ENCODE data around the gene OPTC. TPM values are rescaled to one million over a fixed set of nuclear protein-coding genes. Genes with fewer than 3 reads are reported as not detected.

OPTC gene
- total RNA-seq, 4 donors from 2014 or later: not detected

DNA sequence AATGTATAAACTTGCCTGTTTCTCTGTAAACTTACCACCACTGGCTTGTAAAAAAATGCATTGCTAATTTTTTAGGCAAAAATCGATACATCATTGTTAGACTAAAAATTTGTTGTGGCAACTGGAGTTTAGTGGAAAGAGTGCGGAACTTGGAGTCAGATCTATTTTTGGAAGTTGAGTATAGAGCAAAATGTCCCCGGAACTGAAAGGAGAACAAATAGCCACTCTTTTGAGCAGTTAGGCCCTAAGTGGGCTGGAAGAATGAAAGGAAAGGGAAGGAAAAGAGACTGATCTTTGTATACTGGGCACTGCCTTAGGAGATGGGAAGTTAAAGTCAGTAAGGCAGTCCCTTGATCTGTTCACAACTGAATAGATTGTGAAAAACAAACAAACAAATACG, 30.2 kb downstream of the OPTC start:
- TF ChIP-seq, protein P1, sequence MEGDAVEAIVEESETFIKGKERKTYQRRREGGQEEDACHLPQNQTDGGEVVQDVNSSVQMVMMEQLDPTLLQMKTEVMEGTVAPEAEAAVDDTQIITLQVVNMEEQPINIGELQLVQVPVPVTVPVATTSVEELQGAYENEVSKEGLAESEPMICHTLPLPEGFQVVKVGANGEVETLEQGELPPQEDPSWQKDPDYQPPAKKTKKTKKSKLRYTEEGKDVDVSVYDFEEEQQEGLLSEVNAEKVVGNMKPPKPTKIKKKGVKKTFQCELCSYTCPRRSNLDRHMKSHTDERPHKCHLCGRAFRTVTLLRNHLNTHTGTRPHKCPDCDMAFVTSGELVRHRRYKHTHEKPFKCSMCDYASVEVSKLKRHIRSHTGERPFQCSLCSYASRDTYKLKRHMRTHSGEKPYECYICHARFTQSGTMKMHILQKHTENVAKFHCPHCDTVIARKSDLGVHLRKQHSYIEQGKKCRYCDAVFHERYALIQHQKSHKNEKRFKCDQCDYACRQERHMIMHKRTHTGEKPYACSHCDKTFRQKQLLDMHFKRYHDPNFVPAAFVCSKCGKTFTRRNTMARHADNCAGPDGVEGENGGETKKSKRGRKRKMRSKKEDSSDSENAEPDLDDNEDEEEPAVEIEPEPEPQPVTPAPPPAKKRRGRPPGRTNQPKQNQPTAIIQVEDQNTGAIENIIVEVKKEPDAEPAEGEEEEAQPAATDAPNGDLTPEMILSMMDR (IDR thresholded peaks at IDR 0.05 in 4 of 5, conservative IDR thresholded peaks at IDR 0.05 in 1 of 5): no peak
- TF ChIP-seq POLR2A (IDR thresholded peaks at IDR 0.05): no peak
- Histone ChIP-seq H3K4me1 (peaks cover 0 to 7% of the 10 kb centered on the region in 2 donors), H3K27ac (no peak overlapping the region), H3K4me3 (no peak overlapping the region), H3K36me3 (no peaks in the 10 kb centered on the region), H3K27me3 (no peaks in the 10 kb centered on the region), H3K9me3 (no peaks in the 10 kb centered on the region)
- ATAC-seq: peak in 1 of 2 donors; percentile 40
- no peak for DNase-seq
- in situ Hi-C loops (cut with MboI; ENCODE audit: low sequenced_read_pairs in 4 of 4): no loop called here
- intact Hi-C loops (cut with DNase I; ENCODE audit: low total_unique reads): loop anchor here (10.0 kb wide), 1 partner anchor 71 kb away; no protein-coding TSS in a partner anchor

DNA sequence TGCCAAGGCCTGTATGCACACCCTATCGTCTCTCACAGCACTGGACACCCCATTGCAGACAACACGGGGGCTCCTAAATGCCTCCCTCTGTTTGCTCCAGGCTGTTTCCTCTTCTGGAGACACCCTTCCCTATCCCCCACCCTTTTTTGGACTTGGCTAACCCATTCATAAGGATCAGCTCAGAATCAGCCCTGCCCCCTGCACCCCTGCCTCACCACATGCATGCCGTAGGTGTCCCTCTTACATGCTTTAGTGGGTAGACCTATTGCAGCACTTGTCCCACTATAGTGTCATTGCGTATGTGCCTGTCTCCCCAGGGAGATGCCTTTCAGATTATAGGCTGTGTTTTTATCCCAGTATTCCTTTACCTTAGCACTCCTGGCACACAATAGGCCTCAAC, 30.9 kb downstream of the OPTC start:
- TF ChIP-seq, protein P1 (IDR thresholded peaks at IDR 0.05 in 4 of 5, conservative IDR thresholded peaks at IDR 0.05 in 1 of 5): no peak
- no peak for TF ChIP-seq POLR2A (IDR thresholded peaks at IDR 0.05)
- H3K4me1 ChIP-seq: peaks cover 0 to 7% of the 10 kb centered on the region in 2 donors
- intact Hi-C loops (cut with DNase I; ENCODE audit: low total_unique reads) (loop anchor here (10.0 kb wide), 1 partner anchor 70 kb away; no protein-coding TSS in a partner anchor), in situ Hi-C loops (cut with MboI; ENCODE audit: low sequenced_read_pairs in 4 of 4) (no loop called here)
- no peaks in the 10 kb centered on the region for H3K36me3 ChIP-seq
- DNase-seq (no peak), ATAC-seq (no peak)
- no peaks in the 10 kb centered on the region for H3K9me3 ChIP-seq
- H3K27me3 ChIP-seq: no peaks in the 10 kb centered on the region
- no peak overlapping the region for H3K27ac ChIP-seq
- H3K4me3 ChIP-seq: no peak overlapping the region

DNA sequence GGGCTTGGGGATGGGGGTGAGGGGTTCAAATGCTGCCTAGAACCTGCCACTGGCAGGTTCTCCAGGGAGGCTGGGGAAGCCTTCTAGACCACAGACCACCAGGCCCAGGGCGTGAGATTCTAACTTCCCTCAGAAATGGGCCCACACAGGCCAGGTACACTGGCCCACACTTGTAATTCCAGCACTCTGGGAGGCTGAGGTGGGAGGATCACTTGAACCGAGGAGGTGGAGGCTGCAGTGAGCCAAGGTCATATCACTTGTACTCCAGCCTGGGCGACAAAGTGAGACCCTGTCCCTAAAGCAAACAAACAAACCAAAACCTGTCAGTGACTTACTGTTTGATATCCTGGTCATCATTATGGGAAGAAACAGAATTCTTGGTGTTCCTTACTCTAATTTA, 31.7 kb downstream of the OPTC start:
- Histone ChIP-seq H3K27me3 (no peaks in the 10 kb centered on the region), H3K4me3 (no peak overlapping the region), H3K4me1 (peaks cover 0 to 7% of the 10 kb centered on the region in 2 donors), H3K27ac (no peak overlapping the region), H3K36me3 (no peaks in the 10 kb centered on the region), H3K9me3 (no peaks in the 10 kb centered on the region)
- TF ChIP-seq, protein P1 (IDR thresholded peaks at IDR 0.05 in 4 of 5, conservative IDR thresholded peaks at IDR 0.05 in 1 of 5): no peak
- TF ChIP-seq POLR2A (IDR thresholded peaks at IDR 0.05): no peak
- in situ Hi-C loops (cut with MboI; ENCODE audit: low sequenced_read_pairs in 4 of 4): no loop called here
- intact Hi-C loops (cut with DNase I; ENCODE audit: low total_unique reads): loop anchor here (10.0 kb wide), 1 partner anchor 69 kb away; no protein-coding TSS in a partner anchor
- DNase-seq (no peak), ATAC-seq (no peak)

DNA sequence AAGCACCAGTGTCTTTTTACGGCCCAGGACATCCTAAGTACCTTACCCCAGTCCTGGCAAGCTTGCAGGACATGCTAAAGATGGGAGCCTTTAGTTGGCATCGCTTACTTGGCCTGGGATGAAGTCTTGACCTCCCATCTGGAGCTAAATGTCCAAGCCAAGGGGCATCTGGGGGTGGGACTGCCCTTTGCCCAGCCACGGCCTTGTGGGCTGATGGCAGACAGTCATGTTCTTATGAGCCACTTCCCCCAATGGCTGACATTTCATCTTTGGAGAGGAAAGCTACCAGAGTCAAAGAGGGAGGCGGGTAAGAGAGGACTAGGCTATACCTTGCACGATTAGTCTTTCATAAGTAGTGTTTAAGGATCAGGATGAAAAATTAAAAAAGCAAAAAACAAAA, 32.2 kb downstream of the OPTC start:
- no peak for TF ChIP-seq POLR2A (IDR thresholded peaks at IDR 0.05)
- ATAC-seq (no peak), DNase-seq (no peak)
- no peak overlapping the region for H3K27ac ChIP-seq
- no peaks in the 10 kb centered on the region for H3K9me3 ChIP-seq
- intact Hi-C loops (cut with DNase I; ENCODE audit: low total_unique reads) (loop anchor here (10.0 kb wide), 1 partner anchor 69 kb away; no protein-coding TSS in a partner anchor), in situ Hi-C loops (cut with MboI; ENCODE audit: low sequenced_read_pairs in 4 of 4) (no loop called here)
- no peaks in the 10 kb centered on the region for H3K36me3 ChIP-seq
- peaks cover 0 to 7% of the 10 kb centered on the region in 2 donors for H3K4me1 ChIP-seq
- H3K4me3 ChIP-seq: no peak overlapping the region
- no peaks in the 10 kb centered on the region for H3K27me3 ChIP-seq

- Histone ChIP-seq H3K36me3 (no peaks in the 10 kb centered on the region), H3K4me3 (no peak overlapping the region), H3K27me3 (no peaks in the 10 kb centered on the region), H3K27ac (no peak overlapping the region), H3K9me3 (no peaks in the 10 kb centered on the region), H3K4me1 (peaks cover 0 to 7% of the 10 kb centered on the region in 2 donors)
- no peak for ATAC-seq
- intact Hi-C loops (cut with DNase I; ENCODE audit: low total_unique reads) (loop anchor here (10.0 kb wide), 1 partner anchor 68 kb away; no protein-coding TSS in a partner anchor), in situ Hi-C loops (cut with MboI; ENCODE audit: low sequenced_read_pairs in 4 of 4) (no loop called here)
- no peak for DNase-seq
- no peak for TF ChIP-seq POLR2A (IDR thresholded peaks at IDR 0.05)
- TF ChIP-seq, protein P1 (IDR thresholded peaks at IDR 0.05 in 4 of 5, conservative IDR thresholded peaks at IDR 0.05 in 1 of 5): no peak
Observed at GRCh38 chr1:203526572-203526971, 32.6 kb downstream of the OPTC start.

Data from gastrocnemius medialis (tissue), 4 donors.